Heart right ventricle (tissue), 16 donors: ENCODE data around the gene FRMD5. TPM values are rescaled to one million over a fixed set of nuclear protein-coding genes. Genes with fewer than 3 reads are reported as not detected.
A peak's percentile ranks its signal among the peaks of the same experiment; 100 is the strongest.

Source experiments
- ATAC-seq, 8 donors: fragments of 200-7000 bp; cut with Tn5 transposase; one replicate each; pipeline ENCODE4 v1.9.1; 2020; ENCODE audit warnings: mild to moderate bottlenecking in 8 of 8, moderate library complexity in 8 of 8, moderate number of reproducible peaks in 1 of 8
- DNase-seq, 2 donors: peaks; one replicate each; pipeline ENCODE4 v3.0.0-alpha.2; 2020
- H3K27ac ChIP-seq, 10 donors: fragments of 200-600 bp; sonication (generic) in 2 of 10; one replicate each; pipeline versions ENCODE4 v1.5.0 to v1.8.0; 2020 to 2022; ENCODE audit warnings: mild to moderate bottlenecking in 3 of 10
- H3K27me3 ChIP-seq, 7 donors: fragments of 200-600 bp; one replicate each; pipeline ENCODE4 v1.8.0; 2021 to 2022; ENCODE audit warnings: mild to moderate bottlenecking in 2 of 7
- H3K36me3 ChIP-seq, 9 donors: fragments of 200-600 bp; sonication (generic) in 1 of 9; one replicate each; pipeline versions ENCODE4 v1.5.0 to v1.8.0; 2020 to 2022; ENCODE audit warnings: mild to moderate bottlenecking in 2 of 9
- H3K4me1 ChIP-seq, 9 donors: fragments of 200-600 bp; sonication (generic) in 1 of 9; one replicate each; pipeline versions ENCODE4 v1.5.0 to v1.8.0; 2020 to 2022; ENCODE audit warnings: mild to moderate bottlenecking in 4 of 9
- H3K4me3 ChIP-seq, 10 donors: fragments of 200-600 bp; sonication (generic) in 2 of 10; one replicate each; pipeline versions ENCODE4 v1.5.0 to v1.8.0; 2020 to 2022; ENCODE audit warnings: mild to moderate bottlenecking in 7 of 10, moderate library complexity in 2 of 10
- H3K9me3 ChIP-seq, 11 donors: fragments of 200-600 bp in 10 of 11; sonication (generic) in 2 of 11; one replicate each; pipeline versions ENCODE4 v1.5.0 to v1.8.0; 2013 to 2022; ENCODE audit warnings: mild to moderate bottlenecking in 2 of 11, control low read depth in 1 of 11, moderate library complexity in 1 of 11
- CTCF ChIP-seq, 9 donors: fragments of 200-600 bp; sonication (generic) in 2 of 9; IDR thresholded peaks; one replicate each; pipeline versions ENCODE4 v1.5.0 to v1.8.0; 2021 to 2022; ENCODE audit warnings: antibody characterized with exemption in 9 of 9, mild to moderate bottlenecking in 5 of 9, moderate library complexity in 1 of 9
- WGBS, 2 donors: extraction: QIAGEN DNeasy Blood & Tissue Kit; methylation state at CpG; one replicate each; pipeline ENCODE4 v1.1.7; 2013; ENCODE audit warnings: inconsistent platforms in 1 of 2; 5-methylcytosine and 5-hydroxymethylcytosine counted together
- intact Hi-C, 10 donors: fragments of 100-400 bp; cut with DNase I; formaldehyde crosslinking; loops; one replicate each; pipeline versions ENCODE4 v1.11.1 to v1.14.2; 2022
- polyA plus RNA-seq, 2 donors: library from polyadenylated mRNA; stranded (reverse); fragments of 200-250 nt; gene quantifications; one replicate each; pipeline ENCODE4 v1.2.3, GENCODE V29; 2013
- total RNA-seq, 10 donors: library from RNA; stranded (reverse); fragmentation: NEBNext Ultra II Directional in 3 of 10; extraction: Animal tissue kit (Norgen Biotek cat#: 25700) in 3 of 10; gene quantifications; one replicate each; pipeline versions ENCODE4 v1.2.1 to v1.2.4, GENCODE V29; 2021 to 2023
- donor health status: Arrhythmogenic right ventricular cardiomyopathy.
- donor health status: ischemic (EF 13 %, LVEDD 7.1; RV severe dilation, severe dysfunction).
- donor health status: healthy with polysubstance abuse.
- donor health status: DM: no; HTN: yes; CAD: no.
- donor health status: DM: no; HTN: no; CAD: no.
- donor health status: ischemic (EF 25% LVEDD 6.9; RV normal size, moderate dysfunction).
- donor health status: ischemic (EF 25% LVEDD 5.7; RV mildly dilated, moderate dysfunction).
- donor health status: healthy.
- donor health status: DM: yes; HTN: yes; CAD: no.
- donor health status: Ischemic cardiomyopathy.
- donor health status: ischemic (EF 35%, LVEDD 5.7; RV mildly dilated, moderate dysfunction).
- donor health status: nonischemic (EF 11% LVEDD 7.7; RV severe dilation, severe dysfunction).
- donor health status: DM: yes; HTN: yes; CAD: no.
- donor health status: PGD.
- donor health status: ischemic (EF 29% LVEDD 5.4; RV normal size, mild dysfunction).
- donor health status: nonischemic (EF 23%, LVEDD 6.1; RV moderate dilation, normal function).

FRMD5 gene
- total and polyA plus RNA-seq, 12 donors: 7.2 to 86.3 (median 55.3) TPM

- Histone ChIP-seq H3K36me3 (no peaks in the 10 kb centered on the region), H3K27me3 (peaks cover 0 to 4% (median 0%) of the 10 kb centered on the region in 7 donors), H3K9me3 (no peaks in the 10 kb centered on the region), H3K4me1 (peaks cover 0 to 44% (median 12%) of the 10 kb centered on the region in 9 donors), H3K27ac (no peak overlapping the region), H3K4me3 (no peak overlapping the region)
- WGBS, 2 donors: 77 to 83% methylated on average over 5 of the region's 5 CpGs
- intact Hi-C loops: loop anchor here in 8 of 10 donors (2.0 to 10.0 kb wide), 7 partner anchors 135 to 325 kb away; no protein-coding TSS in a partner anchor
- DNase-seq (no peak), ATAC-seq (no peak)
- no peak for TF ChIP-seq CTCF (IDR thresholded peaks at IDR 0.05)
Measured at GRCh38 chr15:43899928-43900327, 295.1 kb downstream of the FRMD5 start.

- Histone ChIP-seq H3K9me3 (no peaks in the 10 kb centered on the region), H3K4me3 (no peak overlapping the region), H3K4me1 (peaks cover 0 to 51% (median 12%) of the 10 kb centered on the region in 9 donors), H3K27me3 (peaks cover 0 to 2% (median 0%) of the 10 kb centered on the region in 7 donors), H3K27ac (peak overlapping the region in 7 of 10 donors; percentile 3 to 37 (median 30)), H3K36me3 (no peaks in the 10 kb centered on the region)
- TF ChIP-seq CTCF (IDR thresholded peaks at IDR 0.05): no peak
- DNase-seq (no peak), ATAC-seq (no peak)
- WGBS, 2 donors: 39 to 44% methylated on average over 2 of the region's 2 CpGs
- intact Hi-C loops: no loop called here
Measured at GRCh38 chr15:43898891-43899290, 296.2 kb downstream of the FRMD5 start.

GRCh38 chr15:43896543-43896942 lies 298.5 kb downstream of the FRMD5 start:
- TF ChIP-seq CTCF (IDR thresholded peaks at IDR 0.05): no peak
- no peak overlapping the region for H3K4me3 ChIP-seq

GRCh38 chr15:43895586-43895985 lies 299.5 kb downstream of the FRMD5 start:
- ATAC-seq (no peak), DNase-seq (no peak)
- 13 to 32% methylated on average over 5 of the region's 5 CpGs for WGBS, 2 donors
- no peaks in the 10 kb centered on the region for H3K9me3 ChIP-seq
- peaks cover 3 to 75% (median 19%) of the 10 kb centered on the region in 9 donors for H3K4me1 ChIP-seq
- H3K36me3 ChIP-seq: no peaks in the 10 kb centered on the region
- no peak overlapping the region for H3K4me3 ChIP-seq
- intact Hi-C loops: loop anchor here in 1 of 10 donors (2.0 kb wide), 1 partner anchor 17 kb away; no protein-coding TSS in a partner anchor
- TF ChIP-seq CTCF (IDR thresholded peaks at IDR 0.05): no peak
- no peaks in the 10 kb centered on the region for H3K27me3 ChIP-seq
- H3K27ac ChIP-seq: peak overlapping the region in 6 of 10 donors; percentile 86 to 93 (median 89)

More at GRCh38 chr15:43896543-43896942, 298.5 kb downstream of the FRMD5 start:
- Histone ChIP-seq H3K9me3 (no peaks in the 10 kb centered on the region), H3K36me3 (no peaks in the 10 kb centered on the region), H3K27me3 (no peaks in the 10 kb centered on the region), H3K4me1 (peaks cover 3 to 65% (median 16%) of the 10 kb centered on the region in 9 donors), H3K27ac (peak overlapping the region in 2 of 10 donors; percentile 88 to 93)
- ATAC-seq (no peak), DNase-seq (no peak)
- intact Hi-C loops: no loop called here
- WGBS, 2 donors: 96 to 100% methylated on average over 1 of the region's 1 CpG
